ENCODE results near the gene CDK5RAP1.

The CDK5RAP1 gene

GRCh38 chr20:33423141-33423834 lies 22.0 kb upstream of the CDK5RAP1 start:
- Histone ChIP-seq H3K27ac (no peak overlapping the region), H3K4me1 (ENCODE audit: control insufficient read depth in 1 of 2, insufficient read depth in 1 of 2, low read depth in 1 of 2, low read length in 1 of 2) (no peaks in the 10 kb centered on the region), H3K9me3 (no peaks in the 10 kb centered on the region), H3K4me3 (ENCODE audit: low read depth in 1 of 2, low read length in 1 of 2) (no peak overlapping the region), H3K27me3 (no peaks in the 10 kb centered on the region), H3K36me3 (no peaks in the 10 kb centered on the region)
- TF ChIP-seq CTCF (IDR thresholded peaks at IDR 0.05), result no peak

GRCh38 chr20:33419140-33419974 lies 18.0 kb upstream of the CDK5RAP1 start:
- Histone ChIP-seq H3K27me3 (no peaks in the 10 kb centered on the region), H3K27ac (no peak overlapping the region), H3K4me1 (ENCODE audit: control insufficient read depth in 1 of 2, insufficient read depth in 1 of 2, low read depth in 1 of 2, low read length in 1 of 2) (no peaks in the 10 kb centered on the region), H3K36me3 (no peaks in the 10 kb centered on the region), H3K9me3 (no peaks in the 10 kb centered on the region), H3K4me3 (ENCODE audit: low read depth in 1 of 2, low read length in 1 of 2) (no peak overlapping the region)
- no peak for TF ChIP-seq CTCF (IDR thresholded peaks at IDR 0.05)

GRCh38 chr20:33418033-33418432 lies 16.7 kb upstream of the CDK5RAP1 start:
- H3K4me1 ChIP-seq (ENCODE audit: control insufficient read depth in 1 of 2, insufficient read depth in 1 of 2, low read depth in 1 of 2, low read length in 1 of 2), result no peaks in the 10 kb centered on the region
- no peaks in the 10 kb centered on the region for H3K27me3 ChIP-seq
- H3K4me3 ChIP-seq (ENCODE audit: low read depth in 1 of 2, low read length in 1 of 2), result no peak overlapping the region
- H3K9me3 ChIP-seq, result no peaks in the 10 kb centered on the region
- H3K36me3 ChIP-seq, result no peaks in the 10 kb centered on the region
- TF ChIP-seq CTCF (IDR thresholded peaks at IDR 0.05), result no peak
- H3K27ac ChIP-seq, result no peak overlapping the region

GRCh38 chr20:33415948-33416347 lies 14.6 kb upstream of the CDK5RAP1 start:
- Histone ChIP-seq H3K4me1 (ENCODE audit: control insufficient read depth in 1 of 2, insufficient read depth in 1 of 2, low read depth in 1 of 2, low read length in 1 of 2) (no peaks in the 10 kb centered on the region), H3K9me3 (no peaks in the 10 kb centered on the region)

GRCh38 chr20:33412484-33412838 lies 11.1 kb upstream of the CDK5RAP1 start:
- no peak for TF ChIP-seq CTCF (IDR thresholded peaks at IDR 0.05)
- Histone ChIP-seq H3K27me3 (no peaks in the 10 kb centered on the region), H3K9me3 (no peaks in the 10 kb centered on the region), H3K27ac (no peak overlapping the region), H3K4me3 (ENCODE audit: low read depth in 1 of 2, low read length in 1 of 2) (no peak overlapping the region), H3K36me3 (no peaks in the 10 kb centered on the region), H3K4me1 (ENCODE audit: control insufficient read depth in 1 of 2, insufficient read depth in 1 of 2, low read depth in 1 of 2, low read length in 1 of 2) (no peaks in the 10 kb centered on the region)

More at GRCh38 chr20:33415948-33416347, 14.6 kb upstream of the CDK5RAP1 start:
- H3K4me3 ChIP-seq (ENCODE audit: low read depth in 1 of 2, low read length in 1 of 2), result no peak overlapping the region
- TF ChIP-seq CTCF (IDR thresholded peaks at IDR 0.05), result no peak
- no peaks in the 10 kb centered on the region for H3K36me3 ChIP-seq
- H3K27me3 ChIP-seq, result no peaks in the 10 kb centered on the region
- no peak overlapping the region for H3K27ac ChIP-seq

Data from neutrophil (primary cell).